H1 (cell line): ENCODE data around the gene KIF23. TPM values are rescaled to one million over a fixed set of nuclear protein-coding genes. Genes with fewer than 3 reads are reported as not detected.

Experiments used
- CTCF ChIA-PET: fragments of 300-600 bp; sonication (Branson Sonifier 250); formaldehyde crosslinking; loops from one replicate; lab custom pipeline; 2021; ENCODE audit not compliant: partially characterized antibody; lab: Charles Lee
- POLR2A ChIA-PET: fragments of 300-600 bp; sonication (Branson Sonifier 250); formaldehyde crosslinking; loops from one replicate; lab custom pipeline; 2021; ENCODE audit warnings: inconsistent platforms; ENCODE audit not compliant: partially characterized antibody; lab: Charles Lee
- DNase-seq, 2 experiments: peaks; one replicate each; pipeline versions ENCODE4 v3.0.0 to v3.0.0-alpha.2; 2010 to 2022; ENCODE audit warnings: low spot score in 2 of 2, low read depth in 1 of 2, mixed read lengths in 1 of 2
- FAIRE-seq: peaks from 2 replicates; lab custom pipeline; 2011; peaks lifted over from hg19 to GRCh38; lab: Jason Lieb, UNC
- H2AFZ ChIP-seq: 2 replicates; pipeline ENCODE4 v1.8.1; 2012; ENCODE audit warnings: low read length, inconsistent platforms
- H2AK5ac ChIP-seq: 2 replicates; pipeline ENCODE4 v1.6.1; 2013; ENCODE audit warnings: low read depth, low read length
- H2BK120ac ChIP-seq: replicated peaks from 2 replicates; pipeline ENCODE3; 2013; ENCODE audit warnings: low read depth, low read length, inconsistent platforms
- H2BK12ac ChIP-seq: 2 replicates; pipeline ENCODE4 v1.6.1; 2013; ENCODE audit warnings: low read depth, low read length
- H2BK15ac ChIP-seq: 2 replicates; pipeline ENCODE4 v1.6.1; 2013; ENCODE audit warnings: low read length
- H2BK20ac ChIP-seq: 2 replicates; pipeline ENCODE4 v1.6.1; 2013; ENCODE audit warnings: low read length
- H2BK5ac ChIP-seq: 2 replicates; pipeline ENCODE4 v1.6.1; 2013; ENCODE audit warnings: low read depth, low read length
- H3K14ac ChIP-seq: 2 replicates; pipeline ENCODE4 v1.6.1; 2013; ENCODE audit warnings: inconsistent platforms; ENCODE audit not compliant: insufficient read length
- H3K18ac ChIP-seq: 2 replicates; pipeline ENCODE4 v1.6.1; 2013; ENCODE audit warnings: low read length; ENCODE audit errors: extremely low read depth
- H3K23ac ChIP-seq: 2 replicates; pipeline ENCODE4 v1.6.1; 2013; ENCODE audit warnings: inconsistent platforms; ENCODE audit not compliant: insufficient read length
- H3K23me2 ChIP-seq: 2 replicates; pipeline ENCODE4 v1.6.1; 2013; ENCODE audit warnings: low read depth, low read length
- H3K27ac ChIP-seq: 2 replicates; pipeline ENCODE4 v1.6.1; 2011; ENCODE audit warnings: low read depth, low read length, inconsistent platforms
- H3K27me3 ChIP-seq, 4 experiments: replicated peaks in 1 of 4; 1 replicate in 1 of 4; 2 replicates in 3 of 4; pipeline versions ENCODE4 v1.6.1 to v1.8.1; 2011 to 2013; ENCODE audit warnings: low read length in 3 of 4, mild to moderate bottlenecking in 3 of 4, inconsistent platforms in 2 of 4, mixed read lengths in 2 of 4, moderate library complexity in 1 of 4; ENCODE audit not compliant: control insufficient read depth in 3 of 4, insufficient read depth in 3 of 4; ENCODE audit errors: extremely low read depth in 1 of 4
- H3K36me3 ChIP-seq, 4 experiments: 2 replicates each; pipeline versions ENCODE4 v1.6.1 to v1.8.1; 2011 to 2013; ENCODE audit warnings: mild to moderate bottlenecking in 4 of 4, low read length in 3 of 4, moderate library complexity in 2 of 4, control low read depth in 1 of 4, inconsistent platforms in 1 of 4; ENCODE audit not compliant: insufficient read depth in 4 of 4, control insufficient read depth in 2 of 4
- H3K4ac ChIP-seq: replicated peaks from 2 replicates; pipeline ENCODE3; 2013; ENCODE audit warnings: low read length, low read depth, mixed read lengths, inconsistent platforms; ENCODE audit not compliant: insufficient read length
- H3K4me1 ChIP-seq, 4 experiments: replicated peaks in 1 of 4; 1 replicate in 1 of 4; 2 replicates in 3 of 4; pipeline versions ENCODE4 v1.6.1 to v1.8.1; 2011 to 2013; ENCODE audit warnings: low read length in 3 of 4, inconsistent platforms in 2 of 4, mixed read lengths in 1 of 4; ENCODE audit not compliant: insufficient read depth in 4 of 4, control insufficient read depth in 3 of 4
- H3K4me2 ChIP-seq, 2 experiments: 2 replicates each; pipeline versions ENCODE4 v1.6.1 to v1.8.1; 2011 to 2013; ENCODE audit warnings: low read depth in 2 of 2, low read length in 2 of 2, control low read depth in 1 of 2, inconsistent platforms in 1 of 2, mild to moderate bottlenecking in 1 of 2; ENCODE audit not compliant: insufficient read depth in 1 of 2
- H3K4me3 ChIP-seq, 4 experiments: fragments of 200-600, 300-600 bp in 1 of 4; sonication (generic), shearing (Covaris generic), sonication (Bioruptor Twin) in 1 of 4; 2 replicates each; pipeline versions ENCODE4 v1.5.1 to v1.8.1; 2011 to 2016; ENCODE audit warnings: low read length in 4 of 4, low read depth in 3 of 4, control low read depth in 2 of 4, inconsistent platforms in 2 of 4, mild to moderate bottlenecking in 2 of 4, mixed read lengths in 1 of 4, moderate library complexity in 1 of 4; ENCODE audit not compliant: insufficient read depth in 2 of 4; ENCODE audit errors: extremely low read depth in 1 of 4
- H3K56ac ChIP-seq: replicated peaks from 2 replicates; pipeline ENCODE3; 2013; ENCODE audit warnings: low read depth, mild to moderate bottlenecking, mixed read lengths, low read length, inconsistent platforms; ENCODE audit not compliant: insufficient read length
- H3K79me1 ChIP-seq: 2 replicates; pipeline ENCODE4 v1.6.1; 2013; ENCODE audit warnings: low read depth, low read length, control low read depth
- H3K79me2 ChIP-seq, 2 experiments: 2 replicates each; pipeline versions ENCODE4 v1.6.1 to v1.8.1; 2012 to 2013; ENCODE audit warnings: low read length in 2 of 2, mild to moderate bottlenecking in 2 of 2, inconsistent platforms in 1 of 2; ENCODE audit not compliant: insufficient read depth in 2 of 2, control insufficient read depth in 1 of 2
- H3K9ac ChIP-seq, 4 experiments: replicated peaks in 1 of 4; 1 replicate in 1 of 4; 2 replicates in 3 of 4; pipeline versions ENCODE4 v1.6.1 to v1.8.1; 2011 to 2013; ENCODE audit warnings: low read depth in 3 of 4, low read length in 3 of 4, control low read depth in 2 of 4, mild to moderate bottlenecking in 2 of 4, moderate library complexity in 2 of 4, inconsistent platforms in 1 of 4; ENCODE audit errors: extremely low read depth in 1 of 4
- H3K9me3 ChIP-seq, 2 experiments: 2 replicates each; pipeline versions ENCODE4 v1.6.1 to v1.8.1; 2012 to 2013; ENCODE audit warnings: mild to moderate bottlenecking in 2 of 2, moderate library complexity in 2 of 2, control low read depth in 1 of 2, inconsistent platforms in 1 of 2, low read depth in 1 of 2, low read length in 1 of 2, mixed read lengths in 1 of 2; ENCODE audit not compliant: insufficient read depth in 2 of 2
- H4K20me1 ChIP-seq, 2 experiments: replicated peaks in 1 of 2; 2 replicates each; pipeline versions ENCODE3 to v1.8.1; 2011 to 2013; ENCODE audit warnings: inconsistent platforms in 2 of 2, low read length in 2 of 2, mild to moderate bottlenecking in 1 of 2; ENCODE audit not compliant: insufficient read depth in 2 of 2, control insufficient read depth in 1 of 2
- H4K5ac ChIP-seq: 2 replicates; pipeline ENCODE4 v1.6.1; 2013; ENCODE audit warnings: low read length, low read depth, mixed read lengths, inconsistent platforms; ENCODE audit not compliant: insufficient read length
- H4K8ac ChIP-seq: 2 replicates; pipeline ENCODE4 v1.8.0; 2013; ENCODE audit warnings: mild to moderate bottlenecking, moderate library complexity, low read length, inconsistent platforms; ENCODE audit not compliant: insufficient read depth; ENCODE audit errors: extremely low read depth
- H4K91ac ChIP-seq: replicated peaks from 2 replicates; pipeline ENCODE3; 2013; ENCODE audit warnings: low read length, mixed read lengths, inconsistent platforms; ENCODE audit not compliant: insufficient read length
- TEAD4 ChIP-seq: IDR thresholded peaks from 2 replicates; pipeline ENCODE4 v1.6.1; 2012; ENCODE audit warnings: low read depth, low read length, inconsistent platforms, mixed read lengths
- WGBS, 2 experiments: shearing (Covaris generic) in 1 of 2; methylation state at CpG; one replicate each; pipeline versions ENCODE4 v1.1.6 to v1.1.7; 2013 to 2015; ENCODE audit warnings: low lambda C conversion rate in 2 of 2, mixed read lengths in 2 of 2, inconsistent platforms in 1 of 2, low coverage in 1 of 2, missing lambda C conversion rate in 1 of 2; ENCODE audit not compliant: insufficient replicate concordance in 2 of 2, insufficient coverage in 1 of 2, insufficient read length in 1 of 2; ENCODE audit errors: extremely low coverage in 1 of 2, missing lambda C conversion rate in 1 of 2; 5-methylcytosine and 5-hydroxymethylcytosine counted together
- polyA plus RNA-seq, 7 experiments: library from polyadenylated mRNA; depleted of rRNA in 3 of 7; stranded (reverse) in 5 of 7; unstranded in 2 of 7; fragments of >200 nt in 5 of 7; fragments of 200-250 nt in 2 of 7; gene quantifications; 1 replicate in 5 of 7; 2 replicates in 1 of 7; 4 replicates in 1 of 7; pipeline versions ENCODE4 v1.2.1 to v1.2.3, GENCODE V29; 2011 to 2013; ENCODE audit warnings: missing spikeins in 2 of 7, mixed read lengths in 2 of 7
- total RNA-seq: library from RNA; stranded (reverse); fragmentation: NEBNext Ultra II Directional; extraction: Animal tissue kit (Norgen Biotek cat#: 25700); gene quantifications from 2 replicates; pipeline ENCODE4 v1.2.1, GENCODE V29; 2021

KIF23 gene
- total and polyA plus RNA-seq, 2 of the 8 experiments (the other 6 are each of a cell fraction or from before 2014, with no cell fraction given): 26.2 to 77.4 TPM

- Histone ChIP-seq H3K9me3 (0 out of 4 replicates have a peak, but pooled peaks cover 0 to 2% of the 10 kb centered on the region in 2 experiments), H3K14ac (no peak overlapping the region), H4K20me1 (peaks cover 0 to 2% of the 10 kb centered on the region in 2 experiments), H3K79me1 (no peaks in the 10 kb centered on the region), H2AFZ (no peak overlapping the region), H3K9ac (no peak overlapping the region), H2BK20ac (no peak overlapping the region), H3K4me2 (no peak overlapping the region), H3K56ac (no peak overlapping the region), H3K18ac (no peak overlapping the region; the same call in 1 of the 2 replicates), H2BK120ac (no peak overlapping the region), H3K23ac (no peak overlapping the region), H4K91ac (no peak overlapping the region), H3K79me2 (no peaks in the 10 kb centered on the region), H3K4ac (no peak overlapping the region), H3K4me3 (no peak overlapping the region), H2AK5ac (no peak overlapping the region), H3K4me1 (peaks cover 0 to 4% (median 3%) of the 10 kb centered on the region in 4 experiments; a peak in 5 of 7 replicates), H3K23me2 (no peaks in the 10 kb centered on the region), H4K5ac (no peak overlapping the region), H2BK5ac (no peak overlapping the region), H2BK12ac (no peak overlapping the region), H4K8ac (no peak overlapping the region), H2BK15ac (no peak overlapping the region), H3K27ac (no peak overlapping the region), H3K27me3 (no peaks in the 10 kb centered on the region), H3K36me3 (no peaks in the 10 kb centered on the region)
- peak in 1 of 2 experiments; percentile 13 for DNase-seq
- no peak for FAIRE-seq
- 100% methylated on average over 1 of the region's 1 CpG; no CpG with 5 or more reads in 1 of the 2 experiments for WGBS, 2 experiments
- TF ChIP-seq TEAD4: no peak
- CTCF ChIA-PET: no interaction called here
- POLR2A ChIA-PET: no interaction called here
These were observed 82.9 kb downstream of the KIF23 start for GRCh38 chr15:69497076-69497475.
